Stimulated activated CD4-positive, alpha-beta T cell treated with anti-CD3 and anti-CD28 coated beads, Interleukin-15, amount 100 ng/mL, for 48 hours (primary cell): ENCODE data around the gene CDC42BPA.

Source experiments
- DNase-seq, 2 donors: peaks; one replicate each; pipeline ENCODE4 v3.0.0-alpha.2; 2020; ENCODE audit warnings: low read depth in 2 of 2

The CDC42BPA gene

GRCh38 chr1:226980565-226981385, 337.5 kb downstream of the CDC42BPA start:
- DNase-seq, result no peak

GRCh38 chr1:226980122-226980560, 338.2 kb downstream of the CDC42BPA start:
- no peak for DNase-seq

GRCh38 chr1:226979517-226980121, 338.7 kb downstream of the CDC42BPA start:
- no peak for DNase-seq

GRCh38 chr1:226979115-226979516, 339.2 kb downstream of the CDC42BPA start:
- DNase-seq, result no peak

- no peak for DNase-seq
Measured at GRCh38 chr1:226978432-226979114, 339.7 kb downstream of the CDC42BPA start.

GRCh38 chr1:226977643-226978431, 340.5 kb downstream of the CDC42BPA start:
- DNase-seq, result no peak

GRCh38 chr1:226976978-226977642, 341.2 kb downstream of the CDC42BPA start:
- DNase-seq, result no peak

- DNase-seq, result no peak
Measured at GRCh38 chr1:226976276-226976977, 341.9 kb downstream of the CDC42BPA start.

GRCh38 chr1:226975259-226976250, 342.7 kb downstream of the CDC42BPA start:
- no peak for DNase-seq

GRCh38 chr1:226974544-226975258, 343.6 kb downstream of the CDC42BPA start:
- no peak for DNase-seq

GRCh38 chr1:226973898-226974543, 344.3 kb downstream of the CDC42BPA start:
- no peak for DNase-seq

- DNase-seq, result no peak
Measured at GRCh38 chr1:226973371-226973897, 344.9 kb downstream of the CDC42BPA start.

GRCh38 chr1:226972931-226973330, 345.4 kb downstream of the CDC42BPA start:
- DNase-seq, result no peak

- no peak for DNase-seq
Measured at GRCh38 chr1:226971765-226972164, 346.5 kb downstream of the CDC42BPA start.

- DNase-seq, result no peak
Measured at GRCh38 chr1:226967665-226968064, 350.6 kb downstream of the CDC42BPA start.

- no peak for DNase-seq
Measured at GRCh38 chr1:226966683-226967082, 351.6 kb downstream of the CDC42BPA start.

- DNase-seq, result no peak
Measured at GRCh38 chr1:226965581-226966440, 352.5 kb downstream of the CDC42BPA start.
